ENCODE data around the gene LRRC52. TPM values are rescaled to one million over a fixed set of nuclear protein-coding genes. Genes with fewer than 3 reads are reported as not detected.
"Not testable (repeated sequence)": the region's sequence is repeated elsewhere in the genome, so short reads cannot be mapped to it uniquely, and the experiment has no call there.

The LRRC52 gene
- total RNA-seq, 1 experiment from 2014 or later: not detected

GRCh38 chr1:165581926-165582325, 38.1 kb downstream of the LRRC52 start:
- TF ChIP-seq HMGXB4 (CRISPR knock-in tag; IDR thresholded peaks at IDR 0.05) (no peak), ZNF396 (CRISPR knock-in tag; IDR thresholded peaks at IDR 0.05; ENCODE audit: borderline replicate concordance) (no peak), USF1 (CRISPR knock-in tag; IDR thresholded peaks at IDR 0.05) (no peak), ZNF263 (CRISPR knock-in tag; IDR thresholded peaks at IDR 0.05; ENCODE audit: low read depth) (no peak), HMGA2 (CRISPR knock-in tag; IDR thresholded peaks at IDR 0.05) (no peak), NR3C1 (CRISPR knock-in tag; conservative IDR thresholded peaks at IDR 0.05; ENCODE audit: low read depth) (no peak), ELF4 (CRISPR knock-in tag; IDR thresholded peaks at IDR 0.05; ENCODE audit: low read depth) (no peak), ZNF219 (CRISPR knock-in tag; IDR thresholded peaks at IDR 0.05; ENCODE audit: borderline replicate concordance) (no peak), TCF7 (CRISPR knock-in tag; IDR thresholded peaks at IDR 0.05; ENCODE audit: low read depth) (no peak), E2F5 (CRISPR knock-in tag; IDR thresholded peaks at IDR 0.05) (no peak), TP53 (CRISPR knock-in tag; IDR thresholded peaks at IDR 0.05) (no peak), ZNF671 (CRISPR knock-in tag; IDR thresholded peaks at IDR 0.05) (no peak), SMAD4 (CRISPR knock-in tag; IDR thresholded peaks at IDR 0.05) (no peak)
- TF ChIP-seq, protein P1, sequence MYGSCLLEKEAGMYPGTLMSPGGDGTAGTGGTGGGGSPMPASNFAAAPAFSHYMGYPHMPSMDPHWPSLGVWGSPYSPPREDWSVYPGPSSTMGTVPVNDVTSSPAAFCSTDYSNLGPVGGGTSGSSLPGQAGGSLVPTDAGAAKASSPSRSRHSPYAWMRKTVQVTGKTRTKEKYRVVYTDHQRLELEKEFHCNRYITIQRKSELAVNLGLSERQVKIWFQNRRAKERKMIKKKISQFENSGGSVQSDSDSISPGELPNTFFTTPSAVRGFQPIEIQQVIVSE (CRISPR knock-in tag; IDR thresholded peaks at IDR 0.05; ENCODE audit: borderline replicate concordance): no peak
- peaks cover 12% of the 10 kb centered on the region for H3K4me1 Mint-ChIP-seq
- H3K4me3 Mint-ChIP-seq: no peak overlapping the region
- ChIA-PET CTCF (no interaction called here), POLR2A (no interaction called here)
- H3K36me3 Mint-ChIP-seq: no peaks in the 10 kb centered on the region
- no peak for ATAC-seq
- H3K27ac Mint-ChIP-seq: no peak overlapping the region
- no peak for DNase-seq (ENCODE audit: low spot score)
- no peaks in the 10 kb centered on the region for H3K9me3 Mint-ChIP-seq
- no peaks in the 10 kb centered on the region; the same call in 1 of the 2 replicates for H3K27me3 Mint-ChIP-seq (ENCODE audit: low read depth)

DNA sequence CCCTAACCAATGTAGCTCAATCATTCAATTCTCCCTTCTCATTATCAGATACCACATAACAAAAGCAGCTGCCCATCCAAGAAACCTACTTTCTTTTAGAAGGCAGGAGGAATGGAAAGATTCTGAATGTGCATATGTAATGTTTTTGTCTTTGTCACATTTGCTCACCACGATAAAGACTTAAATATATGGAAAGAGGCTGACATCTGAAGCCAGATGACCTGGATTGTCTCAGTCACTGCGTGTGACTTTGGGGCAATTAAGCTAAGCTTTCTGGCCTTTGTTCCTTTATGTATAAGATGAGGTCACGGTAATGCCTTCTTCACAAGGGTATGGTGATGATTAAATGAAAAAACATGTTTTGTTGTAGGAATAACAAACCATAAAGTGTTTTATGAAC, 42.6 kb downstream of the LRRC52 start:
- ChIA-PET POLR2A (no interaction called here), CTCF (interaction anchor here (1.1 to 1.8 kb wide), 4 partner anchors 12 to 457 kb away, joined by 3 to 9 read pairs (median 4); no protein-coding TSS in a partner anchor)
- DNase-seq (ENCODE audit: low spot score) (no peak), ATAC-seq (no peak)
- Mint-ChIP-seq H3K4me3 (no peak overlapping the region), H3K9me3 (no peaks in the 10 kb centered on the region), H3K27me3 (ENCODE audit: low read depth) (no peaks in the 10 kb centered on the region; the same call in 1 of the 2 replicates), H3K27ac (no peak overlapping the region), H3K36me3 (no peaks in the 10 kb centered on the region), H3K4me1 (peaks cover 12% of the 10 kb centered on the region)
- no peak for TF ChIP-seq FOXJ3 (CRISPR knock-in tag; IDR thresholded peaks at IDR 0.05; ENCODE audit: borderline replicate concordance)
- no peak for TF ChIP-seq ZNF425 (CRISPR knock-in tag; conservative IDR thresholded peaks at IDR 0.05)
- no peak for TF ChIP-seq PRRX2 (CRISPR knock-in tag; IDR thresholded peaks at IDR 0.05)
- no peak for TF ChIP-seq MYBL2 (CRISPR knock-in tag; IDR thresholded peaks at IDR 0.05)
- no peak for TF ChIP-seq TCF7 (CRISPR knock-in tag; IDR thresholded peaks at IDR 0.05; ENCODE audit: low read depth)

GRCh38 chr1:165591391-165591790, 47.6 kb downstream of the LRRC52 start:
- not testable (repeated sequence) for H3K36me3 Mint-ChIP-seq; H3K4me1 Mint-ChIP-seq; H3K27me3 Mint-ChIP-seq (ENCODE audit: low read depth); H3K27ac Mint-ChIP-seq; DNase-seq (ENCODE audit: low spot score); H3K9me3 Mint-ChIP-seq; H3K4me3 Mint-ChIP-seq; ATAC-seq
- CTCF ChIA-PET: interaction anchor here (0.8 to 4.8 kb wide), 6 partner anchors 181 to 334 kb away, joined by 3 to 38 read pairs (median 12); no protein-coding TSS in a partner anchor
- POLR2A ChIA-PET: interaction anchor here (0.6 kb wide), 1 partner anchor 237 kb away, joined by 3 read pairs; no protein-coding TSS in a partner anchor
